ENCODE data around the gene SIGLEC10.

Gene SIGLEC10

DNA sequence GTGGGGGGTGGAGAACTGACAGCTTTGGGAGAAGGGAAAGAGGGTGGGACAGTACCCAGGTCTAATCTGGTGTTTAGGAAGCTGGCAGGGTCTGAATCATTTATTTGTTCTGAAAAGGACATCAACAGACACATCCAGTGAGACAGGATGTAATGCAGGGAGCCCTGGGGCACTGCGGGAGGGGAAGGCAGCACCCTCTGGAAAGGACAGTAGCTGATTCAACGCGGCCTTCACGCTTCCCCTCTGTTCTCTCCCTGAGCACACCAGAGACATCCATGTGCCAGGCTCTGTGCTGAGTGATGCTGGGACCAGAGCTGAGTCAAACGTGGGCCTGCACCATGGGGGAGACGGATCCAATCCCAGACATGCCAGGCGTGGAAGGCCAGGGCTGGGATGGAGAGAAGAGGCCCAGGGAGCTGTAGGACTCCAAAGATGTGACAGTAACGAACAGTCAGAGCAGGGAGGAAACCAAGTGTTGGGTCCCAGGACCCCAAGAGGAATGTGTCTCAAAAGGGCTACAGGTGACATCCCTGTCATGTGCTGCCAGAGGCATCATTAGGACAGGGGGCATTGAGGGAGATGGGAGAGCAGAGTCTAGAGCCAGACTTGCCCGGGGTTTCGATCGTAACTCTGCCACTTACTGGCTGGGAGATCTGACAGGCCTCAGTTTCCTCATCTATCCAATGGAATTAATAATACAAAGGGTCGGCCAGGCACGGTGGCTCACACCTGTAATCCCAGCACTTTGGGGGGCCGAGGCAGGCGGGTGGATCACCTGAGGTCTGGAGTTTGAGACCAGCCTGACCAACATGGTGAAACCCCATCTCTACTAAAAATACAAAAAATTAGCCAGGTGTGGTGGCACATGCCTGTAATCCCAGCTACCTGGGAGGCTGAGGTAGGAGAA lies 53.0 kb downstream of the SIGLEC10 start:
- no peak for DNase-seq (ENCODE audit: low read depth)
- TF ChIP-seq, protein P1, sequence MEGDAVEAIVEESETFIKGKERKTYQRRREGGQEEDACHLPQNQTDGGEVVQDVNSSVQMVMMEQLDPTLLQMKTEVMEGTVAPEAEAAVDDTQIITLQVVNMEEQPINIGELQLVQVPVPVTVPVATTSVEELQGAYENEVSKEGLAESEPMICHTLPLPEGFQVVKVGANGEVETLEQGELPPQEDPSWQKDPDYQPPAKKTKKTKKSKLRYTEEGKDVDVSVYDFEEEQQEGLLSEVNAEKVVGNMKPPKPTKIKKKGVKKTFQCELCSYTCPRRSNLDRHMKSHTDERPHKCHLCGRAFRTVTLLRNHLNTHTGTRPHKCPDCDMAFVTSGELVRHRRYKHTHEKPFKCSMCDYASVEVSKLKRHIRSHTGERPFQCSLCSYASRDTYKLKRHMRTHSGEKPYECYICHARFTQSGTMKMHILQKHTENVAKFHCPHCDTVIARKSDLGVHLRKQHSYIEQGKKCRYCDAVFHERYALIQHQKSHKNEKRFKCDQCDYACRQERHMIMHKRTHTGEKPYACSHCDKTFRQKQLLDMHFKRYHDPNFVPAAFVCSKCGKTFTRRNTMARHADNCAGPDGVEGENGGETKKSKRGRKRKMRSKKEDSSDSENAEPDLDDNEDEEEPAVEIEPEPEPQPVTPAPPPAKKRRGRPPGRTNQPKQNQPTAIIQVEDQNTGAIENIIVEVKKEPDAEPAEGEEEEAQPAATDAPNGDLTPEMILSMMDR (IDR thresholded peaks at IDR 0.05; ENCODE audit: insufficient read depth, low read depth, low read length, missing control alignments): no peak
- H3K4me3 ChIP-seq (ENCODE audit: low read depth, low read length): no peak overlapping the region

DNA sequence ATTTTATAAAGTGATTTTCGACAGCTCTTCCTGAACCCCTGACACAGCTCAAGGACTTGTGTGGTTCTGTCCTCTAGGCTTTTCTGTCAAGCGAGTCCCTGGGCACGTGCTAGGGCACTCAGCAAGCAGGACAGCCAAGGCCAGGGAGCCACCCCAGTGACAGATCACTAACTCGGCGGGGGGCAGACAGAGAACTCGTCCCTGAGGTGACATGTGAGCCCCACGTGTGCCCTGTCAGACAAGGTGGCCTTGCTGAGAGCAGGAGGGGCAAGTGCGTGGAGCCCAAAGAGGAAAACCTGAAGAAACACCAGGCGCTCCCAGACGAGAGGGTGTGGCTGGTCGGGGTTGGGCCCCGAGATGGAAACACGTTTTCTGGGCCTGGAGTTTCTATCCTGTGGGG lies 56.2 kb downstream of the SIGLEC10 start:
- DNase-seq (ENCODE audit: low read depth): no peak
- no peak overlapping the region for H3K4me3 ChIP-seq (ENCODE audit: low read depth, low read length)
- TF ChIP-seq, protein P1 (IDR thresholded peaks at IDR 0.05; ENCODE audit: insufficient read depth, low read depth, low read length, missing control alignments): no peak
